AG09319 (cell line): Measurements from ENCODE around the gene TUBB1.
"Not testable (repeated sequence)": the region's sequence is repeated elsewhere in the genome, so short reads cannot be mapped to it uniquely, and the experiment has no call there.

ENCODE experiments used
- DNase-seq: peaks from one replicate; pipeline ENCODE4 v3.0.0-alpha.2; 2010; ENCODE audit warnings: low read depth; ENCODE audit errors: extremely low read depth
- TF ChIP-seq, protein P1 (sequence below): IDR thresholded peaks from 2 replicates; pipeline ENCODE4 v1.5.1; 2011; ENCODE audit warnings: low read depth, mild to moderate bottlenecking, inconsistent platforms, low read length, moderate library complexity

Gene TUBB1

DNA sequence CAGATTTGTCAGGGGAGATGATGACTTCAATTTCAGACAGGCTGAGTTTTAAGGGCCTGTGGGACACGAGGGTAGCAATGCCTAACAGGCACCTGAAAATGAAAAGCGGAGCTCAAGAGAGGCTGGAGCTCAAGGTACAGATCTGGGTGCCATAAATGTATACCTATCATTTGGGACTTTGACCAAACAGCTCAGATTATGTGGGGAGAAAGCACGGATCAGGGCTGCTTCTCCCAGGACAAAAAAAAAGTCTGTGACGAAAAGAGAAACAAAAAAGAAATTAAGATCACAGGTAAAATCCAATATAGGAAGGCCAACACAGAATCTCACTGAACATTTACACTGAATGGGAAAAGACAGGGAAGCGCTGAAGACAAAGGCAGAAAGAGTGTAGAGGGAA, 21.4 kb downstream of the TUBB1 start:
- no peak for DNase-seq
- TF ChIP-seq, protein P1, sequence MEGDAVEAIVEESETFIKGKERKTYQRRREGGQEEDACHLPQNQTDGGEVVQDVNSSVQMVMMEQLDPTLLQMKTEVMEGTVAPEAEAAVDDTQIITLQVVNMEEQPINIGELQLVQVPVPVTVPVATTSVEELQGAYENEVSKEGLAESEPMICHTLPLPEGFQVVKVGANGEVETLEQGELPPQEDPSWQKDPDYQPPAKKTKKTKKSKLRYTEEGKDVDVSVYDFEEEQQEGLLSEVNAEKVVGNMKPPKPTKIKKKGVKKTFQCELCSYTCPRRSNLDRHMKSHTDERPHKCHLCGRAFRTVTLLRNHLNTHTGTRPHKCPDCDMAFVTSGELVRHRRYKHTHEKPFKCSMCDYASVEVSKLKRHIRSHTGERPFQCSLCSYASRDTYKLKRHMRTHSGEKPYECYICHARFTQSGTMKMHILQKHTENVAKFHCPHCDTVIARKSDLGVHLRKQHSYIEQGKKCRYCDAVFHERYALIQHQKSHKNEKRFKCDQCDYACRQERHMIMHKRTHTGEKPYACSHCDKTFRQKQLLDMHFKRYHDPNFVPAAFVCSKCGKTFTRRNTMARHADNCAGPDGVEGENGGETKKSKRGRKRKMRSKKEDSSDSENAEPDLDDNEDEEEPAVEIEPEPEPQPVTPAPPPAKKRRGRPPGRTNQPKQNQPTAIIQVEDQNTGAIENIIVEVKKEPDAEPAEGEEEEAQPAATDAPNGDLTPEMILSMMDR, result no peak

DNA sequence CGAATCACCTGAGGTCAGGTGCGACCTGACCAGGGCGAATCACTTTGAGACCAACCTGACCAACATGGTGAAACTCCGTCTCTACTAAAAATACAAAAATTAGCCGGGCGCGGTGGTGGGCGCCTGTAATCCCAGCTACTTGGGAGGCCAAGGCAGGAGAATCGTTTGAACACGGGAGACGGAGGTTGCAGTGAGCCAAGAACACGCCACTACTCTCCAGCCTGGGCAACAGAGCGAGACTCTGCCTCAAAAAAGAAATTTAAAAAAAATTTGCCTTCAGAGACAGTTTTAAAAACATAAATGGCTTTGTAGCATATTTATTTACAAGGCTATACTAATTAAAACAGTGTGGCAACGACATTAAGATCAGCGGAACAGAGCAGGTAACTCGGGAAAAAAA, 22.3 kb downstream of the TUBB1 start:
- DNase-seq, result not testable (repeated sequence)

DNA sequence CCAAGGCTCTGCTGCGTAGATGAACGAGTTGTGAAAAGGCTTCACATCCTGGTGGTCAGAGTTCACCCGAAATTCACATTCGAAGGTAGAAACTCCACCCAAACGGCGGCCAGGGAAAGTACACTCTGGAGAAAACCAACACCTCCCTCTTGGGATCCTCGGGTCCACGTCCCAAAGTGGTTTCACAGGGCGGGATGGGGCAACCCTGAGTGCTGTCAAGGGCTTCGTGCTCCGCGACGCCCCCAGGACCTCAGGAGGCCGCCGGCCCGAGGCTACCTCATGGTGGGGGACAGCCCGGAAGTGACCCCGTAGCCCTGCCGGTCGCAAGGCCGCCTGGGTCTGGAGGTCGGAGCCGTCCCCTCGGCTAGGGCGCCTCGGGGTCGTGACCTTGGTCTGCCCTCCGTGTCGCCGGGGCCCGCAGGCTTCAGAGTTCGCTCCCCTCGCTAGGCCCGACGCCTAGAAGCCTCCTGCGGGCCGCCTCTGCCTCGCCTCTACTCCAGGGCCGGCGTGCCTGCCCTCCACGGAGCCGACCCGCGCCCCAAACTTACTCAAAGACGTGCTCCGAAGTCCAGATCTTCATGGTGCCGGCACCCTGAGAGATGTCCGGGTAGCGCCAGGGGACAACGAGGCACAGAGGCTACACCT, 23.0 kb downstream of the TUBB1 start, which contains the start of gene PRELID3B:
Gene PRELID3B, minus strand, starts transcription at position 636 of the 645 bp plus-strand sequence. Its CDS starts 56 bp downstream, at position 580.
- no peak for DNase-seq
- TF ChIP-seq, protein P1, result no peak

DNA sequence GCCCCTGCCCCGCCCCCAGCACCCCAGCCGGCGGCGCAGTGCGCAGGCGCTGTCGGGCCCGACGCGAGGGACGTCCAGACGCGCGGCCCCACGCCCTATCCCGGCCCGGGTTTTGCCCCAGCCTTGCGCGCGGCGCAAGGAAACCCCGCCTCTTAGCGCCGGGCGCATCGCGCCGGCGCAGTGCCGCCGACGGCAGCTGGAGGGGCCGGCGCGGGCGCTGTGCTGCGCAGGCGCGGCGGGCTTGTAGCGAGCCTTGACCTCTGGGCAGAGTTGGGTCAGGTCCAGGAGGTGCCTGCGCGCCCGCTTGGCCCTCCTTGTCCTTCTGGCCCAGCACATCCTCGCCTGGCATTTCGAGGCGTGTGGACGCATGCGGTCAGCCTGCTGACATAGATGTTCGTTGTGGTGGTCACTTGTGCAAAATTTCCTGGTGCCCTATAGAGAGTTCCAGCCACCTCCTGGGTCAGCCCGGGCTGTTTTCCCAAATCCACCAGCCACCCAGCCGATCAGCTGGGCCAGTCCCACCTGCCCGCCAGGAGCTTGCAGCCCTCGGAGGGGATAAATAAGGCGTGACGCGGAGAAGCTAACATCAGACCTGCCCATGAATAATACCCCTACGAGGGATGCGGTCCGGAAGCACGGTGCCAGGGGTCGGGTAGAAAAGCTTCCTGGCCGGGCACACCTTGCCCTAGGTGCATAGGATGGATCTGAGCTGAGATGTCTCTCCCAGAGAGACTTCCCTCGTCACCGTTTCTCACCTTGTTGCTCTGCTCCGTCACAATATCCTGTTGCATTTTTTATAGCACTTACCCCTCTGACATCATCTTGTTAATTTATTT, 23.8 kb downstream of the TUBB1 start:
- peak; percentile 80 for DNase-seq
- TF ChIP-seq, protein P1, result no peak

DNA sequence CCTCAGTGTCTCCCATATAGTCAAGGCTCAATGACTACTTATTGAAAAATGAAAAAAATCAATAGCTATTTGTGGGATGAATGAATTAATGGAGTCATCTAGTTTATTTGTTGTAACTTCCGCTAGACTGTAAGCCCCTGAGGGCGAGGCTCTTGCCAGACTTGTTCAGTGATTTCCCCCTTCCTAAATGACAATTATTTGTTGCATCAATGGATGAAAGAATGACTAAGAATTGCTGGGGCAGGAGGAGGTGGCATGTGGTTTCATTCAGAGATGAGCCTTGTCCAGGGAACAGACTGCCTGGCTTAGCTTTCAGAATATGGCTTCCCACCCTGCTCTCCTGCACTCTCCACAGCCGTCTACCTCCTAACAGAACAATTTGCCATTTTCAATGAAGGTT, 24.5 kb downstream of the TUBB1 start:
- TF ChIP-seq, protein P1, result no peak
- no peak for DNase-seq

DNA sequence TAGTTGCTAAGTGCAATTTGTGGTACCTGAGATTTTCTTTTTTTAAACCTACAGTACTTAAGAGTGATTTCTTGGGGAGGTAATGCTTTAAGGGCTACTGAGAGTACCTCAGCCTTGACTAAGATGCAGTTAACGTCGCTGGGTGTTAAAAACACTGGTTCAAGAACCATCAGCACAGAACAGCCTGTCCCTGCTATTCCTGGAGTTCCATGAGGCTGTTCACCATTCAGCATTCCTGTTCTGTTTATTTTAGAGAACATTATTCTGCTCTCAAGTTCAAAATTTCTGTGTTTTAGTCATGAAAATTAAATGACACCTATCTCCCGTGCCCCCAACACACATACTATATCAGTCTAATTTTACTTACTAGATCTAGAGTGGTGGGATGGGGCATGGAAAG, 25.1 kb downstream of the TUBB1 start:
- TF ChIP-seq, protein P1, result no peak
- DNase-seq, result no peak

DNA sequence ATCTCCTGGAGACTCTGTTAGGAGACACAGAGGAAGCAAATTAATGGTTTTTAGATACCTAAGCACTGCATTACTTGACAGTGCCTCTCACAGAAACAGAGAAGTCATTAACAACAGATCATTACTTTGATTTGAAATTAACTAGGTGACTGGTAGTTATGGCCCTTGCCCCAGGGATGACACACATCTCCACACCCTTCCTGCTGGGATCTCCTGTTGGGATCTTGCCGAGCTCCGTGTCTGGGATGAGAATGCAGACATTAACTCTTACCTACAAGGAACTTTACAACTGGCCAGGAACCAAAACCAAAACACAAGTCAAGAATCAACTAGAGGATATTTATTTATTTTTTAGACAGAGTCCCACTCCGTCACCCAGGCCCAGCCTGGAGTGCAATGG, 25.6 kb downstream of the TUBB1 start:
- no peak for DNase-seq
- TF ChIP-seq, protein P1, result no peak
